HS-5 (cell line): ENCODE data around the gene SH3RF3.

Experiments used
- DNase-seq: peaks from one replicate; pipeline ENCODE4 v3.0.0-alpha.2; 2012; ENCODE audit warnings: low read depth

SH3RF3 gene

DNA sequence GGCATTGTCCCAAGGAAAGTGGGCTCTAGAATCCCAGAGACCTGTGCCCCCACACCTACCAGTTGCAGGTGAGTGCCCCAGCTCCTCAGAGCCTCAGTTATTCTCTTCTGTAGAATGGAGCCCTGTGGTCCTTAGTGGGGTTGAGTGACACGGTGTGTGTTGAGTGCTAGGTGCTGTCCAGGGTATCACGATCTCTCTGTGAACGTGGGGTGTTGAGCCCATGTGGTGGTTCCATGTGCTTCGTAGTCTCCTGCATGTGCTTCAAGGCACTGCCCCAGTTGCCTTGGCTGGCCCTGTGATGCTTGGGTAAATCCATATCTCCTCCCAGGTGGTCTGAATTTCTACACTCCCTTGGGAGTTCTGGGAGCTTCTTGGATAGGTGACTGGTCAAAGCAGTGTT, 54.9 kb downstream of the SH3RF3 start:
- DNase-seq: no peak

- no peak for DNase-seq
These were observed 55.4 kb downstream of the SH3RF3 start for GRCh38 chr2:109184368-109184767.

- no peak for DNase-seq
These were observed 56.3 kb downstream of the SH3RF3 start for GRCh38 chr2:109185338-109185737.

DNA sequence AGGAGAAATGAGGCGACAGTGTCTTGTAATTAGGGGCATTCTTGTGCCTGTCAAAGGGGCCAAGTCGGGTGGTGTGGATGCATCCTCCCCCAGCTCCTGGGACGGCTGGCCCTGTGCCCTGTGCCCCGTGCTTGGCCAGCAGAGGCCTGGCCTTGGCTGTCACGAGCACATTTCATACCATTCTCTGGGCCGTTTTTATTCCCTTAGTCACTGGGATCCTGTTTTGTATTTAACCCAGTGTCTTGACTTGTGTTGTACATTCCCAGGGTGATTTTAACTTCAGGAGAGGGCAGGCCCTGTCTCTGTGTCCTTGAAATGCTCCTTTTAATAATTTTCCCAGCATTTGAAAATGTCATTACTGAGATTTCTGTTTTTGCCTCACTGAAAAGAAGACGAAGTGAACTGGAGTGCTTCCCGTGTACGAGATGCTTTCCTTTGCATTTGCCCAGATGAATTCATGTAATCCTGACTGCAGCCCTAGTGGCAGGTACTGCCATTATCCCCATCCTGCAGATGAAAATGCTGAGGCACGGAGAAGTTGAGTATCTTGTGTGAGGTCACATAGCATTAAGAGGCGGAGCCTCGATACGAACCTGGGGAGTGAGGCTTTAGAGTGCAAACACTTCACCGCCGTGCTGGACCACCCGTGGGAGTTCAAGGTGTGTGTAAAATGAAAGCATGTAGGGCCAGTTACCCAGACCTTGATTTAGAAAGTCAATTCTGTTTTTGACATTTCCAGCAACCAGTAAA, 57.0 kb downstream of the SH3RF3 start:
- no peak for DNase-seq

DNA sequence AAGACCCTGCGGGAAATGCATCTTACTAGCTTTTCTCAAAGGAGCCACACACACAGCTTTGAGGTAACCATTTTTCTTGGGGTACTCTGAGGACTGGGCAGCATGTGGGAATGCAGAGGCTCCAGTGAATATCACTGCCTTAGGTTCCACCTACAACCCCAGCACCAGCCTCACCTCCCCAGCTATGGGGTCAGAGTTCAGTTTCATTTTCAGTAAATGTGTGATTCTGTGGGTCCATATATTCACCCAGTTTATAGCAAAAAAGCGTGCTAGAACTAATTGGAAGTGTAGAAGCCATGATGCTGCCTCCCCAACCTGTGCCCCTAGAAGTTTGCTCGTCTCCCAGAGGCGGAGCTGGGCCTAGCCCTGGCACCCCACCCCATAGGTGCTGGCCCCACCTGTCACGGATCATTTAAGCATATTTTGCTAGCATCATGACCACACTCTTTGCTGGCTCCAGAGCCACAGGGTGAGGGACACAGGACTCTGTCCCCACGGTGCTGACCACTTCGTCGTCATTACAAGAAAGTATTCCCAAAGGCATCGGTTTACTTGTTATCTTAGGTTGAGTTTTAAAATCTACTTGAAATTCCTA, 57.7 kb downstream of the SH3RF3 start:
- DNase-seq: no peak

- no peak for DNase-seq
These were observed 58.9 kb downstream of the SH3RF3 start for GRCh38 chr2:109187711-109188495.

- no peak for DNase-seq
These were observed 59.5 kb downstream of the SH3RF3 start for GRCh38 chr2:109188496-109188890.

- no peak for DNase-seq
These were observed 59.9 kb downstream of the SH3RF3 start for GRCh38 chr2:109188898-109189297.

GRCh38 chr2:109189751-109190150, 60.7 kb downstream of the SH3RF3 start:
- no peak for DNase-seq

GRCh38 chr2:109193807-109194619, 65.0 kb downstream of the SH3RF3 start:
- no peak for DNase-seq

- DNase-seq: no peak
These were observed 65.6 kb downstream of the SH3RF3 start for GRCh38 chr2:109194620-109194937.

GRCh38 chr2:109195193-109196045, 66.4 kb downstream of the SH3RF3 start:
- no peak for DNase-seq

GRCh38 chr2:109196081-109196875, 67.3 kb downstream of the SH3RF3 start:
- DNase-seq: no peak

- no peak for DNase-seq
These were observed 68.8 kb downstream of the SH3RF3 start for GRCh38 chr2:109197491-109198418.

- DNase-seq: no peak
These were observed 70.8 kb downstream of the SH3RF3 start for GRCh38 chr2:109199790-109200189.

DNA sequence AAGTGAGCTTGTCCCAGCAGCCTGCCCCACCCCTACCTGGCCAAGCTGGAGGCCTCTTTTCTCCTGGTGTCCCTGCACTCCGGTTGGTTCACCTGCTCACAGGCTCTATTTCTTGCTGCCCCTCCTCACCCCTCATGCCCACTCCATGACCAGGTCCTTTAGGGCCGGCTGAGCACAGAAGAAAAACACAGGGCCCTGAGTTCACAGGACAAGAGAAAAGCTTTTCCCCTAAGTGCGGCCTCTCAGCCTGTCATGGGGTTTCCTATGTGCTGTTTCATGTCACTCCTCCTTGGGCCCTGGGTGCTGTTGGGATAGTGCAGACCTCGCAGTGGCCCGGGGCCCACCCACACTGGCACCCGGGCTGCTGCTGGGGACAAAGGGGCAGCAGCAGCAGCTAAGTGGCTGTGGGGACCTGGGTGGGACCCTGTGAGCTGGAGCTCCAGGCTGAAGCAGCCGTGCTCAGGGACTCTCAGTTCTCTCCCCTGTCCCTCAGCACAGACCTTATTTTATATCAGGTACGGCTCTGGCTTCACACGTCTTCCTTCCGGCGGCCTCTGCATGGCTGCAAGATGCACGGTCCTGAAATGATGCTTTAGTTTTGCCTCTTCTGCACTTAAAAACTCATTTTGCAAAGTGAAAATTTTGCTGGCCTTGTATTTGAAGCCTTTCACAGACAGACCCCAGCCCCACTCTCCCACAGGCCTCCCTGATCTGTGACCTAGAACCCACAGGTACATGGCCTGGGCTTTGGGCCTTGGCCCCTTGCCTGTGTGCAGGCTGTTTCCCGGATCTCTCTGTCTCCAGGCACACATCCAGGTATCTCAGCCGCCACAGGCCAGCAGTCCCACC, 71.8 kb downstream of the SH3RF3 start:
- DNase-seq: no peak

DNA sequence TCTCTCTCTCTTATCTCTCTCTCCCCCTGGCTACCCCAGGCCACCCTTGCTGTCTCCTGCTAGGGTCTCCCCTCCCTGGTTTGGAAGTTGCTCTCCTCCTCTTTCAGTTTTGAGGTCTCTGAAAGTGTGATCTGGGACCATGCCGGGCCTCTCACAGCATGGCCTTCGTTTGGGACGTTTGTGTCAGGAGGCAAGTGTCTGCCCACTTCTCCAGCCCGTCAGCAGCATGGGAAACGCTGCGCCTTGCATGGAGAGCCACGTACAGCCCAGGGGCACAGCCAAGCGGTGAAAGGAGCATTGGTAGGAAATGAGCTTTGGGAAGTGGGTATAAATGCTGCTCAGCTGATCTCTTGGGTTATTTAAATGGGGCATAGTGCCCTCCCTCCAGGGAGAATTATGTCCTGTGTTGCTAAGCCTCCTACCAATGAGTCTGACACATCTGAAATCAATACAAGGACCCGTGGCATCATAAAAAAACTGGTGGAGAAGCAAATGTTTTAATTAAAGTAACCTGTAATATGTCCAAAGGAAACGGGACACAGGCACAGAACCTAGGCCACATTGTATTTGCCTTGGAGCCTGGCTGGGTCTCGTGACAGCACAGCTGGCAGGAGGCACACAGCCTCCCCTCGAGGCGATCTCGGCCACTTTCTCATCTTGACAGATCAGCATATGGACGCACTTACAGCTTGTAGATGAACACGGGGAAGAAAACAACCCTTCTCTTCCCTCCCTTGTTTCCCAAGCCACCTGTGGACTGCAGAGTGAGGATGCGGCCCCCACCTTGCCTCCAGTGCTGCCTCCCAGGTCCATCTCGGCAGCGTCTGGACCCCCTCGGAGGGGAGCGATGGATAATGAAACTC, 72.7 kb downstream of the SH3RF3 start:
- DNase-seq: no peak

DNA sequence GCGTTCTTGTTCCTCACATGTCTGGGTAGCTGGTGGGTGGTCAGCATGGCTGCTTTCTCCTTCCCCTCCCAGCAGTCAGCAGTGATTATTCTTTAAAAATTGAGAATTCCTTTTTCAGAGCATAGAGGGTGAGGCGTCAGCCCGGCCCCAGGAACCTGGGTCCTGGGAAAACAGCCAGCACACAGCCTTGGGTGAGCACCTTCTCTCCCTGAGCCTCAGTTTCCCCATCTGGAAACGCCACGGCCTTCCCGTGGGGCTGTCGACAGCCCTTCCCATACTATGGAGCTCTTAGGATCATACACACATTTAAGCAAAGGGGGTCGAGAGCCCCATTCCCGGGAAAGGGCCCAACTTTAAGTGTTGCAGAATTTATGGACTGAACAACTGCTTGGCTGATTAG, 73.5 kb downstream of the SH3RF3 start:
- DNase-seq: no peak
